Activated CD8-positive, alpha-beta T cell treated with anti-CD3 and anti-CD28 coated beads for 36 hours (primary cell): ENCODE data around the gene SPRED1. TPM values are rescaled to one million over a fixed set of nuclear protein-coding genes. Genes with fewer than 3 reads are reported as not detected.

Experiments
- ATAC-seq: fragments of 200-7000 bp; cut with Tn5 transposase; one replicate; pipeline ENCODE4 v1.10.0; 2021; ENCODE audit warnings: mild to moderate bottlenecking, moderate library complexity
- CTCF ChIA-PET: fragments of 350-600 bp; sonication (Branson Sonifier 250); formaldehyde crosslinking; loops from one replicate; lab custom pipeline; 2021; ENCODE audit warnings: antibody characterized with exemption; lab: Charles Lee
- POLR2A ChIA-PET: fragments of 350-600 bp; sonication (Branson Sonifier 250); formaldehyde crosslinking; loops from one replicate; lab custom pipeline; 2021; ENCODE audit warnings: antibody characterized with exemption; lab: Charles Lee
- DNase-seq: peaks from one replicate; pipeline ENCODE4 v3.0.0-alpha.2; 2020
- H3K27ac Mint-ChIP-seq: one replicate; pipeline ENCODE4 v1.8.0; 2021; ENCODE audit warnings: mild to moderate bottlenecking, mixed read lengths
- H3K27me3 Mint-ChIP-seq: one replicate; pipeline ENCODE4 v1.8.0; 2021; ENCODE audit warnings: mixed read lengths
- H3K36me3 Mint-ChIP-seq: one replicate; pipeline ENCODE4 v1.8.0; 2021; ENCODE audit warnings: low read depth, mixed read lengths
- H3K4me1 Mint-ChIP-seq: one replicate; pipeline ENCODE4 v1.8.0; 2021; ENCODE audit warnings: low read depth, mixed read lengths
- H3K4me3 Mint-ChIP-seq: one replicate; pipeline ENCODE4 v1.8.0; 2021; ENCODE audit warnings: mild to moderate bottlenecking, moderate library complexity, mixed read lengths
- H3K9me3 Mint-ChIP-seq: one replicate; pipeline ENCODE4 v1.8.0; 2021; ENCODE audit warnings: mixed read lengths
- intact Hi-C: fragments of 100-400 bp; cut with micrococcal nuclease; formaldehyde crosslinking; loops from one replicate; pipeline ENCODE4 v1.10.0; 2022
- total RNA-seq, 2 experiments: library from RNA; stranded (reverse); gene quantifications; one replicate each; pipeline ENCODE4 v1.2.3, GENCODE V29; 2021
- TF ChIP-seq, protein P1 (sequence below): fragments of 200-600 bp; IDR thresholded peaks from one replicate; pipeline ENCODE4 v1.8.0; 2022; ENCODE audit warnings: antibody characterized with exemption, mild to moderate bottlenecking

SPRED1 gene
- total RNA-seq, 2 experiments from 2014 or later = 0.77 to 0.96 TPM

DNA sequence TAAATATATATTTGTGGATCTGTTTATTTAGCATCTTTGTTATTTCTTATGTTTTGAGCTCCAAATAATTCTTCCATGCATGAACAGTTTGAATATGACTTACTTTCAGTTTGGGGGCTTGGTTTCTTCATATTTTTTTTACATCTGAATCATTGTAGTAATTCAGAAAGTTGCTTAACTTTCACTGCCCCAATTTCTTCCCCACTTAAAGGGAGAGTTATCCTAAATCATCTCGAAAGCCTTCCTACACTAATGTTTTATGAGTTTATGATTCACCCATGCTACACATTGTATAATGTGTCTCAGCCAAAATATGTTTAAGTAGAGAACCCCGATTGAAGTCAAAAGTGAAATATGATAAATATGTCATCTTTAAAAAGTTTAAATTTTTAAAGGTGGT is 47.8 kb downstream of the SPRED1 start:
- POLR2A ChIA-PET = no interaction called here
- TF ChIP-seq, protein P1, sequence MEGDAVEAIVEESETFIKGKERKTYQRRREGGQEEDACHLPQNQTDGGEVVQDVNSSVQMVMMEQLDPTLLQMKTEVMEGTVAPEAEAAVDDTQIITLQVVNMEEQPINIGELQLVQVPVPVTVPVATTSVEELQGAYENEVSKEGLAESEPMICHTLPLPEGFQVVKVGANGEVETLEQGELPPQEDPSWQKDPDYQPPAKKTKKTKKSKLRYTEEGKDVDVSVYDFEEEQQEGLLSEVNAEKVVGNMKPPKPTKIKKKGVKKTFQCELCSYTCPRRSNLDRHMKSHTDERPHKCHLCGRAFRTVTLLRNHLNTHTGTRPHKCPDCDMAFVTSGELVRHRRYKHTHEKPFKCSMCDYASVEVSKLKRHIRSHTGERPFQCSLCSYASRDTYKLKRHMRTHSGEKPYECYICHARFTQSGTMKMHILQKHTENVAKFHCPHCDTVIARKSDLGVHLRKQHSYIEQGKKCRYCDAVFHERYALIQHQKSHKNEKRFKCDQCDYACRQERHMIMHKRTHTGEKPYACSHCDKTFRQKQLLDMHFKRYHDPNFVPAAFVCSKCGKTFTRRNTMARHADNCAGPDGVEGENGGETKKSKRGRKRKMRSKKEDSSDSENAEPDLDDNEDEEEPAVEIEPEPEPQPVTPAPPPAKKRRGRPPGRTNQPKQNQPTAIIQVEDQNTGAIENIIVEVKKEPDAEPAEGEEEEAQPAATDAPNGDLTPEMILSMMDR = no peak
- Mint-ChIP-seq H3K36me3 (no peaks in the 10 kb centered on the region), H3K27me3 (peaks cover 12% of the 10 kb centered on the region), H3K27ac (no peak overlapping the region), H3K9me3 (no peaks in the 10 kb centered on the region), H3K4me3 (no peak overlapping the region), H3K4me1 (peaks cover 13% of the 10 kb centered on the region)
- no peak for DNase-seq
- CTCF ChIA-PET = interaction anchor here (1.3 to 2.0 kb wide), 2 partner anchors 9 to 49 kb away, joined by 5 to 6 read pairs; no protein-coding TSS in a partner anchor
- ATAC-seq = no peak
- intact Hi-C loops = no loop called here

DNA sequence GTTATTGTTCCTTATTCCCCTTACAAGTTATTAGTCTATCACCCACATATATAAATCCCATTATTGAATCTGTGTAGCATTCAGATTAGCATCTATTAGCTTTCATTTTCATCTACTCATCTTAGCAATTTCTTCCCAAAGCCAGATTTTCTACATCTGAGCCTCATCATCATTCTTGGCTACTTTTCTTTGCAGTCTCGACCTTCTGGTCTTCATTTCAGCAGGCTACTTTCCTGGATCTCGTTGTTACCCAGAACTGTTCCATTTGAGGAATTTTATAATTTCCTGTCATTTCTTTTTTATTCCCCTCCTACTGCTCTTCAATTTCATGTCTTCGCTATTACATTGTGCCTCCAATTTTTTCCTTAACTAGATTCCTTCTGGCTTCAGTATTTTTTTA is 51.8 kb downstream of the SPRED1 start:
- H3K27ac Mint-ChIP-seq = no peak overlapping the region
- ATAC-seq = no peak
- ChIA-PET CTCF (no interaction called here), POLR2A (no interaction called here)
- TF ChIP-seq, protein P1 = no peak
- no peaks in the 10 kb centered on the region for H3K36me3 Mint-ChIP-seq
- no peak overlapping the region for H3K4me3 Mint-ChIP-seq
- peaks cover 16% of the 10 kb centered on the region for H3K4me1 Mint-ChIP-seq
- no peaks in the 10 kb centered on the region for H3K9me3 Mint-ChIP-seq
- intact Hi-C loops = no loop called here
- DNase-seq = no peak
- peaks cover 11% of the 10 kb centered on the region for H3K27me3 Mint-ChIP-seq

DNA sequence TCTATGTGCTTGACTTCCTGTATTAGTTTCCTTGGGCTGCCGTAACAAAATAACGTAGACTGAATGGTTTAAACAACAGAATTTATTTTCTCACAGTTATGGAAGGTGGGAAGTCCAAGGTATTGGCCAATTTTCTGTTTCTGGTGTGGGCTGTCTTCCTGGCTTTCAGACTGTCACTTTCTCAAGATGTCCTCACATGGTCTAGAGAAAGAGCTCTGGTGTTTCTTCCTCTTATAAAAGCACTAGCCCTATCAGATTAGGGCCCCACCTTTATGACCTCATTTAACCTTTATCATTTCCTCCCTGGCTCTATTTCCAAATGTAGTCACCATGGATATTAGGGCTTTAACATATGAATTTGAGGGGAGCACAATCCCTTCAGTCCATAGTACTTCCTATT is 54.6 kb downstream of the SPRED1 start:
- H3K27ac Mint-ChIP-seq = no peak overlapping the region
- intact Hi-C loops = no loop called here
- H3K36me3 Mint-ChIP-seq = no peaks in the 10 kb centered on the region
- H3K9me3 Mint-ChIP-seq = no peaks in the 10 kb centered on the region
- peaks cover 16% of the 10 kb centered on the region for H3K27me3 Mint-ChIP-seq
- ChIA-PET POLR2A (interaction anchor here (0.8 kb wide), 1 partner anchor 55 kb away, joined by 3 read pairs; the partner anchor contains the start of gene SPRED1), CTCF (interaction anchor here (1.0 kb wide), 1 partner anchor 393 kb away, joined by 3 read pairs; no protein-coding TSS in a partner anchor)
- TF ChIP-seq, protein P1 = no peak
- DNase-seq (no peak), ATAC-seq (no peak)
- no peak overlapping the region for H3K4me3 Mint-ChIP-seq
- peaks cover 13% of the 10 kb centered on the region for H3K4me1 Mint-ChIP-seq

DNA sequence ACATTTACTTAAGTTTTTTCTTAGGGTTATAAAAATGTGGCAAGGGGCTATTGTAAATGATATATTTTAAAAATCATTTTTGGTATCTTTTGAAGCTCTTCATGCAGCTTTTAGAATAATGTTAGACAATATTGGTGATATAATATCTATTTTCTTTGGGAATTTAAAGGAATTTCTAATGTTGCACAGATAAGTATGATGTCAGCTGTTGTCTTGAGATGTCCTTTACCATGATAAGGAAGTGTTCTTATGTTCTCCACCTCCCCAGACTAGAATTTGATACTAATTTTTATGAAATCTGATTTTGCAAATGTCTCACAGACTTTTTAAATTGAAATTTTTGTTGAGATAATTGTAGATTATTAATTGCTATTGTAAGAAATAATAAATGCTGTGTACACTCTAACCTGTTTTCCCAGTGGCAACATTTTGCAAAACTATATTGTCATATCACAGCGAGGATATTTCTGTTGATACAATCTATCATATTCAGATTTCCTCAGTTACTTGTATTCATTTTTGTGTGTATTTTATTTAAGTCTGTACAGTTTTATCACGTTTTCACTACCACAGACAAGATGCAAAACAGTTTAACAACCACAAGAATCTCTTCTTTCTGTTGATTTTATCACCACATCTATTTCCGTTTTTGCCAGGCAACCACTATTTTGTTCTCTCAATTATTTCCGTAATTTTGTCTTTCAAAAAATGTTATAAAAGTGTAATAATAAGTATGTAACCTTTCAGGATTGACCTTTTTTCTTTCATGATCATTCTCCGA is 55.4 kb downstream of the SPRED1 start:
- Mint-ChIP-seq H3K4me1 (peaks cover 9% of the 10 kb centered on the region), H3K9me3 (no peaks in the 10 kb centered on the region), H3K27me3 (peaks cover 14% of the 10 kb centered on the region), H3K36me3 (no peaks in the 10 kb centered on the region), H3K4me3 (no peak overlapping the region), H3K27ac (no peak overlapping the region)
- ATAC-seq (no peak), DNase-seq (no peak)
- CTCF ChIA-PET = no interaction called here
- POLR2A ChIA-PET = interaction anchor here (0.8 kb wide), 1 partner anchor 56 kb away, joined by 3 read pairs; the partner anchor contains the start of gene SPRED1
- intact Hi-C loops = no loop called here
- TF ChIP-seq, protein P1 = no peak

DNA sequence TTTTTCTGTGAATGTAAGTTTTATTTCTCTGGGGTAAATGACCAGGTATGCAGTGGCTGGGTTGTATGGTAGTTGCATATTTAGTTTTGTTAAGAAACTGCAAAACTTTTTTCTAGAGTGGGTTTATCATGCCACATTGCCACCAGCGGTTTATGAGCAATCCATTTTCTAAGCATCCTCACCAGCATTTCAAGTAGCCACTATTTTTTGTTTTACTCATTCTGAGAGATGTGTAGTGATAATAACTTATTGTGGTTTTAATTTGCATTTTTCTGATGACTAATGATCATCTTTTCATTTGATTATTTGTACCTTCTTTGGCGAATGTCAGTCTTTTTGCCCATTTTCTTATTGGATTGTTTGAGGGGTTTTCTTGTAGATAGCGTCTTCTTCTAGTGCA is 56.2 kb downstream of the SPRED1 start:
- TF ChIP-seq, protein P1 = no peak
- H3K4me3 Mint-ChIP-seq = no peak overlapping the region
- no peak overlapping the region for H3K27ac Mint-ChIP-seq
- peak; percentile 64 for ATAC-seq
- CTCF ChIA-PET = no interaction called here
- H3K9me3 Mint-ChIP-seq = no peaks in the 10 kb centered on the region
- POLR2A ChIA-PET = interaction anchor here (0.8 kb wide), 1 partner anchor 8 kb away, joined by 3 read pairs; no protein-coding TSS in a partner anchor
- H3K4me1 Mint-ChIP-seq = peaks cover 9% of the 10 kb centered on the region
- DNase-seq = peak; percentile 38
- no peaks in the 10 kb centered on the region for H3K36me3 Mint-ChIP-seq
- intact Hi-C loops = no loop called here
- peaks cover 15% of the 10 kb centered on the region for H3K27me3 Mint-ChIP-seq
